OCI-LY7 (cell line): ENCODE measurements around the gene CUEDC1.

Experiments
- CTCF ChIP-seq: fragments of 200-600 bp; sonication (generic); conservative IDR thresholded peaks from 2 replicates; pipeline ENCODE4 v1.5.1; 2014; ENCODE audit warnings: mild to moderate bottlenecking, antibody characterized with exemption, low read length, moderate library complexity, mixed read lengths
- EZH2phosphoT487 ChIP-seq: fragments of 200-600 bp; sonication (generic); IDR thresholded peaks from 2 replicates; pipeline ENCODE4 v1.6.1; 2018; ENCODE audit warnings: low read depth, borderline replicate concordance, mild to moderate bottlenecking, mixed run types, antibody characterized with exemption, low read length, moderate library complexity, mixed read lengths

- TF ChIP-seq CTCF (no peak), EZH2phosphoT487 (no peak)
These were observed 82.7 kb downstream of the CUEDC1 start for GRCh38 chr17:57872536-57872935.
